HG03139 (cell line): Measurements from ENCODE around the gene AP5B1.
"Not testable (repeated sequence)": the region's sequence is repeated elsewhere in the genome, so short reads cannot be mapped to it uniquely, and the experiment has no call there.

ENCODE experiments used
- ATAC-seq: cut with Tn5 transposase; IDR thresholded peaks from one replicate; pipeline ENCODE4 v1.9.1; 2021; ENCODE audit not compliant: unreplicated experiment

AP5B1 gene

GRCh38 chr11:65771589-65772112 lies 9.1 kb downstream of the AP5B1 start:
- no peak for ATAC-seq

GRCh38 chr11:65770951-65771567 lies 9.7 kb downstream of the AP5B1 start:
- no peak for ATAC-seq

- ATAC-seq = not testable (repeated sequence)
These were observed 13.0 kb downstream of the AP5B1 start for GRCh38 chr11:65767806-65768205.

GRCh38 chr11:65767406-65767805 lies 13.4 kb downstream of the AP5B1 start:
- no peak for ATAC-seq

- no peak for ATAC-seq
These were observed 14.2 kb downstream of the AP5B1 start for GRCh38 chr11:65766535-65766934.

- ATAC-seq = no peak
These were observed 16.3 kb downstream of the AP5B1 start for GRCh38 chr11:65764434-65764833.

GRCh38 chr11:65762816-65763215 lies 18.0 kb downstream of the AP5B1 start:
- not testable (repeated sequence) for ATAC-seq

- ATAC-seq = not testable (repeated sequence)
These were observed 18.6 kb downstream of the AP5B1 start for GRCh38 chr11:65762169-65762568.

GRCh38 chr11:65745049-65745448 lies 35.7 kb downstream of the AP5B1 start:
- ATAC-seq = no peak

GRCh38 chr11:65744699-65745042 lies 36.1 kb downstream of the AP5B1 start:
- ATAC-seq = no peak

GRCh38 chr11:65744026-65744698 lies 36.6 kb downstream of the AP5B1 start:
- ATAC-seq = no peak

GRCh38 chr11:65743681-65744025 lies 37.1 kb downstream of the AP5B1 start:
- ATAC-seq = no peak

- ATAC-seq = no peak
These were observed 38.4 kb downstream of the AP5B1 start for GRCh38 chr11:65742353-65742752.

- no peak for ATAC-seq
These were observed 39.6 kb downstream of the AP5B1 start for GRCh38 chr11:65741185-65741584.

- ATAC-seq = no peak
These were observed 41.8 kb downstream of the AP5B1 start for GRCh38 chr11:65739022-65739421.

- ATAC-seq = no peak
These were observed 44.0 kb downstream of the AP5B1 start for GRCh38 chr11:65736810-65737209.

GRCh38 chr11:65735111-65735510 lies 45.7 kb downstream of the AP5B1 start:
- ATAC-seq = not testable (repeated sequence)

GRCh38 chr11:65730461-65730860 lies 50.3 kb downstream of the AP5B1 start:
- no peak for ATAC-seq

- no peak for ATAC-seq
These were observed 52.9 kb downstream of the AP5B1 start for GRCh38 chr11:65727865-65728264.

- ATAC-seq = no peak
These were observed 54.1 kb downstream of the AP5B1 start for GRCh38 chr11:65726660-65727059.
